Esophagus muscularis mucosa (tissue), 4 donors: Measurements from ENCODE around the gene BRSK2. TPM values are rescaled to one million over a fixed set of nuclear protein-coding genes. Genes with fewer than 3 reads are reported as not detected.

Experiments
- DNase-seq: peaks from one replicate; pipeline ENCODE4 v3.0.0-alpha.2; 2017; ENCODE audit errors: extremely low spot score
- H3K27ac ChIP-seq, 4 donors: fragments of 200-600 bp; sonication (generic); replicated peaks in 1 of 4; 1 replicate in 3 of 4; 2 replicates in 1 of 4; pipeline ENCODE4 v1.5.1; 2016 to 2019; ENCODE audit warnings: mild to moderate bottlenecking in 1 of 4
- H3K27me3 ChIP-seq, 4 donors: fragments of 200-600 bp; sonication (generic); one replicate each; pipeline versions ENCODE4 v1.5.1 to v1.6.0; 2016 to 2019
- H3K36me3 ChIP-seq, 4 donors: fragments of 200-600 bp; sonication (generic); one replicate each; pipeline ENCODE4 v1.5.1; 2016 to 2019
- H3K4me1 ChIP-seq, 4 donors: fragments of 200-600 bp; sonication (generic); one replicate each; pipeline ENCODE4 v1.5.1; 2016 to 2019
- H3K4me3 ChIP-seq, 4 donors: fragments of 200-600 bp; sonication (generic); 1 replicate in 2 of 4; 2 replicates in 2 of 4; pipeline ENCODE4 v1.5.1; 2016 to 2019; ENCODE audit warnings: mild to moderate bottlenecking in 4 of 4, moderate library complexity in 1 of 4
- H3K9me3 ChIP-seq, 4 donors: fragments of 200-600 bp; sonication (generic); 1 replicate in 3 of 4; 2 replicates in 1 of 4; pipeline ENCODE4 v1.5.1; 2016 to 2019
- EP300 ChIP-seq: sonication (generic); formaldehyde crosslinking; IDR thresholded peaks from one replicate; pipeline ENCODE4 v1.6.1; 2017; ENCODE audit warnings: antibody characterized with exemption
- POLR2A ChIP-seq: fragments of 450-650 bp; IDR thresholded peaks from one replicate; pipeline ENCODE4 v1.6.1; 2017; ENCODE audit warnings: antibody characterized with exemption, moderate library complexity, mild to moderate bottlenecking, low read depth
- POLR2AphosphoS5 ChIP-seq, 2 donors: sonication (generic); formaldehyde crosslinking; IDR thresholded peaks; one replicate each; pipeline ENCODE4 v1.6.1; 2017; ENCODE audit warnings: antibody characterized with exemption in 2 of 2
- WGBS: methylation state at CpG from one replicate; pipeline ENCODE4 v1.1.5; 2018; 5-methylcytosine and 5-hydroxymethylcytosine counted together
- intact Hi-C: fragments of 100-400 bp; cut with DNase I; formaldehyde crosslinking; loops from one replicate; pipeline ENCODE4 v1.15.1; 2023
- total RNA-seq, 4 donors: library from RNA; depleted of rRNA; stranded (reverse); fragments of >200 nt; gene quantifications; one replicate each; pipeline versions ENCODE4 v1.1.0 to v1.2.1, GENCODE V29; 2016
- TF ChIP-seq, protein P1 (sequence below), 3 experiments: fragments of 200-600 bp in 2 of 3; fragments of 450-650 bp in 1 of 3; sonication (generic) in 2 of 3; IDR thresholded peaks; one replicate each; pipeline ENCODE4 v1.5.1; 2017 to 2019; ENCODE audit warnings: antibody characterized with exemption in 3 of 3, mild to moderate bottlenecking in 2 of 3, moderate library complexity in 1 of 3

Gene BRSK2
- total RNA-seq, 4 donors from 2014 or later, result 1.0 to 3.3 (median 2.8) TPM

DNA sequence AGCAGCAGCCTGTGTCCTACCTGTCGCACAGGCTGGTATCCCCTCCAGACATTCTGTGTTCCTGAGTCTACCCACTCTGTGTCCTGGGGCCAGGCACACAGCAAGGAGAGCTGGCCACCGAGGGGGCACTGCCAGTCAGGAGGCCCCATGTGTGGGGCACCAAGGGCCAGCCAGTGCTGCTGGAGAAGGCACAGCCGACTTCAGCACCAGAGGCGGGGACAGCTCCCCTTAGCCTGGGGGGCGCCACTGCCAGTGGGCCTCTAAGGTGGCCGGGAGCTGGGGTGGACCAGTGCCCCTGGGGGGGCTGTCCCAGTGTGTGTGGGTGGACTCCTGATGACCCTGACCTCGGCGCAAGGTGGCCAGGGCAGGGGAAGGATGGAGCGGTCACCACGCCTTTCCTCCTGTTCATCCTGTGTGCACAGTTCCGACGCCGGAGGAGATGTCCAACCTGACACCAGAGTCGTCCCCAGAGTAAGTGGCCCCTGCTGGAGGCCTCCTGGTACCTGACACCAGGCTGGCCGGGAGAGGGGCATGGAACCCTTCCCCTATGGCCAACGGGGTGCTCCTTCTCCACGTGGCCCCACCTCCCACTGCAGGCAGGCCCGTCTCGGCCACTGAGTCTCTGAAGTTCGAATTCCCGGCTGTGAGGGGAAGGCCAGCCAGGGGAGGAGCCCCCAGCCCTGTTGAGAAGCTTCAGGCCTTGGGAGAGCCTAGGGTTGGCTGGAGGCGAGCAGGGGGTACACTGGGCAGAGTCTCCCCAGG is 61.4 kb downstream of the BRSK2 start:
- Histone ChIP-seq H3K27me3 (peaks cover 0 to 48% (median 0%) of the 10 kb centered on the region in 4 donors), H3K27ac (no peak overlapping the region), H3K36me3 (no peaks in the 10 kb centered on the region), H3K9me3 (no peaks in the 10 kb centered on the region), H3K4me3 (no peak overlapping the region), H3K4me1 (peaks cover 9 to 19% (median 15%) of the 10 kb centered on the region in 4 donors)
- TF ChIP-seq POLR2A, result no peak
- no peak for TF ChIP-seq POLR2AphosphoS5 (IDR thresholded peaks at IDR 0.05)
- TF ChIP-seq, protein P1, sequence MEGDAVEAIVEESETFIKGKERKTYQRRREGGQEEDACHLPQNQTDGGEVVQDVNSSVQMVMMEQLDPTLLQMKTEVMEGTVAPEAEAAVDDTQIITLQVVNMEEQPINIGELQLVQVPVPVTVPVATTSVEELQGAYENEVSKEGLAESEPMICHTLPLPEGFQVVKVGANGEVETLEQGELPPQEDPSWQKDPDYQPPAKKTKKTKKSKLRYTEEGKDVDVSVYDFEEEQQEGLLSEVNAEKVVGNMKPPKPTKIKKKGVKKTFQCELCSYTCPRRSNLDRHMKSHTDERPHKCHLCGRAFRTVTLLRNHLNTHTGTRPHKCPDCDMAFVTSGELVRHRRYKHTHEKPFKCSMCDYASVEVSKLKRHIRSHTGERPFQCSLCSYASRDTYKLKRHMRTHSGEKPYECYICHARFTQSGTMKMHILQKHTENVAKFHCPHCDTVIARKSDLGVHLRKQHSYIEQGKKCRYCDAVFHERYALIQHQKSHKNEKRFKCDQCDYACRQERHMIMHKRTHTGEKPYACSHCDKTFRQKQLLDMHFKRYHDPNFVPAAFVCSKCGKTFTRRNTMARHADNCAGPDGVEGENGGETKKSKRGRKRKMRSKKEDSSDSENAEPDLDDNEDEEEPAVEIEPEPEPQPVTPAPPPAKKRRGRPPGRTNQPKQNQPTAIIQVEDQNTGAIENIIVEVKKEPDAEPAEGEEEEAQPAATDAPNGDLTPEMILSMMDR (IDR thresholded peaks at IDR 0.05), result no peak
- no peak for TF ChIP-seq EP300
- no peak for DNase-seq
- 86% methylated on average over 1 of the region's 22 CpGs for WGBS
- intact Hi-C loops, result no loop called here

DNA sequence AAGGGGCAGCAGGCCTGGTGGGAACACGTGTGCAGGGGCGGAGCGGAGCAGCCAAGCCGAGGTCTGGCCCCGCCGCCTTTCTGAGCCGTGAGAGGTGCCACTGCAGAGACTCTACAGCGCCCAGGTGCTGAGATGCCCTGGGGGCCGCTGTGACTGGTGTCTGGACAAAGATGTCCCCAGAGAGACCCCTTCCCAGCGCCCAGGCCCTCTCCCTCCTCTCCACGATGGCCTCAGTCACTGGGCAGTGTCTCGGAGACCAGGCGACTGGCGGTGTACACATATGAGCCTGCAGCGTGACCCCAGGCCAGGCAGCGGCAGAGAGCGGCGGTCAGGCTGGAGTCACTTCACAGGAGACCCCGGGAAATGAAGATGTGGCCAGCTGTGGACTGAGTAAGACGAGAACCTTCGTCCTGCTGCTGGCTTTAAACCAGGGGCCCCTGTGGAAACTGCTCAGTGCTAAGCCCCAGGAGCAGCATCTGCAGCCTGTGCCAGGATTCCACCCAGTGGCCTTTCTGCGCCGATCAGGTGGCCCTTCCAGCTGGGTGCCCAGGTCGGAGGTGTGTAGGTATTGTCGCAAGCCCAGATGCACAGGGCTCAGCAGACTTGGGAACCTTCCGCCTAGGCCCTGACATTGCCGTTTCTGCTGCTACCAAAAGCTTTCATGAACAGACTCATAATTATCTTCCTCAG is 62.2 kb downstream of the BRSK2 start:
- TF ChIP-seq POLR2AphosphoS5 (IDR thresholded peaks at IDR 0.05) (no peak), EP300 (no peak), POLR2A (no peak)
- TF ChIP-seq, protein P1 (IDR thresholded peaks at IDR 0.05), result no peak

DNA sequence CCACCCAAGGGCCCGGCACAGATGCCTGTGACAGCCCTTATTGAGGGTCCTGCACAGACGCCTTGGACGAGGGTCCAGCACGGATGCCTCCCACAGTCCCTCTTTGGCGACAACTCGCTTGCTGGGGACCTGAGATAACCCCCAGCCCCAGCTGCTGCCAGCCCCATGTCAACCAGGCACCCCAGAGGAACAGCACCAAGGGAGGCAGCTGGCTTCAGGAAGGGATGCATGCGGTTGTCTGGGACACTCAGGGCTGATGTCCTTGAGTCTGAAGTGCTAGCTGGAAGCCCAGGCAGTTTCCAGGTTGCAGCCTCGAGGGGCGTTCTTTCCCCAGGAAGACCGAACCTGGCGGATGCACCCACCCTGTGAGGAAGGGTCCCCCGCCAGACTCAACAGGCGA is 63.0 kb downstream of the BRSK2 start:
- intact Hi-C loops, result no loop called here

More for the DNA sequence above, 62.2 kb downstream of the BRSK2 start:
- H3K36me3 ChIP-seq, result peaks cover 0 to 6% (median 0%) of the 10 kb centered on the region in 4 donors
- H3K4me3 ChIP-seq, result no peak overlapping the region
- WGBS, result 81% methylated on average over 13 of the region's 27 CpGs
- H3K4me1 ChIP-seq, result peaks cover 9 to 21% (median 15%) of the 10 kb centered on the region in 4 donors
- peaks cover 0 to 40% (median 0%) of the 10 kb centered on the region in 4 donors for H3K27me3 ChIP-seq
- H3K9me3 ChIP-seq, result no peaks in the 10 kb centered on the region
- DNase-seq, result no peak
- H3K27ac ChIP-seq, result no peak overlapping the region
- intact Hi-C loops, result no loop called here

GRCh38 chr11:1453611-1454034 is 63.9 kb downstream of the BRSK2 start:
- TF ChIP-seq EP300, result no peak
- TF ChIP-seq, protein P1 (IDR thresholded peaks at IDR 0.05), result peak; percentile 58 to 67 (median 61)
- TF ChIP-seq POLR2AphosphoS5 (IDR thresholded peaks at IDR 0.05), result no peak
- no peak for TF ChIP-seq POLR2A
- H3K27me3 ChIP-seq, result peaks cover 0 to 23% (median 0%) of the 10 kb centered on the region in 4 donors
- H3K36me3 ChIP-seq, result peaks cover 0 to 6% (median 0%) of the 10 kb centered on the region in 4 donors
- H3K9me3 ChIP-seq, result no peaks in the 10 kb centered on the region
- DNase-seq, result no peak
- H3K27ac ChIP-seq, result no peak overlapping the region
- no CpG with 5 or more reads among the region's 17 CpGs for WGBS
- peaks cover 13 to 38% (median 25%) of the 10 kb centered on the region in 4 donors for H3K4me1 ChIP-seq
- intact Hi-C loops, result loop anchor here (2.0 kb wide), 1 partner anchor 61 kb away; no protein-coding TSS in a partner anchor
- no peak overlapping the region for H3K4me3 ChIP-seq

More for the DNA sequence above, 63.0 kb downstream of the BRSK2 start:
- no peaks in the 10 kb centered on the region for H3K9me3 ChIP-seq
- WGBS, result 79% methylated on average over 7 of the region's 13 CpGs
- no peak overlapping the region for H3K4me3 ChIP-seq
- peaks cover 0 to 32% (median 0%) of the 10 kb centered on the region in 4 donors for H3K27me3 ChIP-seq
- H3K36me3 ChIP-seq, result peaks cover 0 to 6% (median 0%) of the 10 kb centered on the region in 4 donors
- TF ChIP-seq, protein P1 (IDR thresholded peaks at IDR 0.05), result no peak
- TF ChIP-seq EP300 (no peak), POLR2AphosphoS5 (IDR thresholded peaks at IDR 0.05) (no peak), POLR2A (no peak)
- peaks cover 9 to 29% (median 16%) of the 10 kb centered on the region in 4 donors for H3K4me1 ChIP-seq
- no peak for DNase-seq
- H3K27ac ChIP-seq, result no peak overlapping the region
